ENCODE data around the gene MSL1.

Gene MSL1

DNA sequence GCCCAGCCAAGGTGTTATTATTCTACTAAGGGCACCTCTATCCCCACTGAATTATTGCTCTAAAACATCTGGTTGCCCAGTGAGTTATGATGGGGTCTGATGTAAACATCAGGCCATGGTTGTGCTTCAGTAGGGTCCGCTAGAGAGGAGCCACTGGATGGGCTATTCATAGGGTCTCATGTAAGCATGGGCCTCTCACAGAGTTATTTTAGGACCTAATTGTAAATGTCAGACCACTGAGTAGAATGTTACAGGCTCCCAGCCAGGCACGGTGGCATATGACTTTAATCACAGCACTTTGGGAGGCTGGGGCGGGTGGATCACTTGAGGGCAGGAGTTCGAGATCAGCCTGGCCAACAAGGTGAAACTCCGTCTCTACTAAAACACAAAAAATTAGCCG lies 60.8 kb downstream of the MSL1 start:
- H3K27ac ChIP-seq: no peak overlapping the region
- TF ChIP-seq, protein P1, sequence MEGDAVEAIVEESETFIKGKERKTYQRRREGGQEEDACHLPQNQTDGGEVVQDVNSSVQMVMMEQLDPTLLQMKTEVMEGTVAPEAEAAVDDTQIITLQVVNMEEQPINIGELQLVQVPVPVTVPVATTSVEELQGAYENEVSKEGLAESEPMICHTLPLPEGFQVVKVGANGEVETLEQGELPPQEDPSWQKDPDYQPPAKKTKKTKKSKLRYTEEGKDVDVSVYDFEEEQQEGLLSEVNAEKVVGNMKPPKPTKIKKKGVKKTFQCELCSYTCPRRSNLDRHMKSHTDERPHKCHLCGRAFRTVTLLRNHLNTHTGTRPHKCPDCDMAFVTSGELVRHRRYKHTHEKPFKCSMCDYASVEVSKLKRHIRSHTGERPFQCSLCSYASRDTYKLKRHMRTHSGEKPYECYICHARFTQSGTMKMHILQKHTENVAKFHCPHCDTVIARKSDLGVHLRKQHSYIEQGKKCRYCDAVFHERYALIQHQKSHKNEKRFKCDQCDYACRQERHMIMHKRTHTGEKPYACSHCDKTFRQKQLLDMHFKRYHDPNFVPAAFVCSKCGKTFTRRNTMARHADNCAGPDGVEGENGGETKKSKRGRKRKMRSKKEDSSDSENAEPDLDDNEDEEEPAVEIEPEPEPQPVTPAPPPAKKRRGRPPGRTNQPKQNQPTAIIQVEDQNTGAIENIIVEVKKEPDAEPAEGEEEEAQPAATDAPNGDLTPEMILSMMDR (IDR thresholded peaks at IDR 0.05): no peak
- TF ChIP-seq ZFX (IDR thresholded peaks at IDR 0.05; ENCODE audit: borderline replicate concordance): no peak

All from 22Rv1 (cell line).